ENCODE results near the gene ASB8.

DNA sequence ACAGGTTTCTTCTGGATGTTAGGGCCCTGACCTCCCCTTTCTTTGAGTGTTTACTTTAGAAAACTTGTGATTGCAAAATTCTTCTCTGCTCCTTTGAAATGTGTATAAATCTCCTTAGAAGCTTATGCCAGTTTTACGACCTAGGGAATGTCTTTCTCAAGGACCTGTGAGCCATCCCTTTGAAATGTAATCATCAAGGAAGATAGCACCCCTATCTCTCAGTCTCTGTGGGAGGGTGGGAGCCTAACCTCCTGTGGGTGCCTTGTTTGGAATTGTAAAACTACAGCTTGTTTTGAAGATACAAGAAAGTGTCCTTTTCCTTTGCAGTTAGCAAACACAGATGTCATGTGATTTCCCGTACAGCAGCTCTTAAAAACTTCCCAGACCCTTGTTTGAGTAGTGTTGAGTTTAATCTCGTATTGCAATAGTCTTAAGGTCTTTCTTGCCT lies 42.5 kb upstream of the ASB8 start:
- TF ChIP-seq, protein P1, sequence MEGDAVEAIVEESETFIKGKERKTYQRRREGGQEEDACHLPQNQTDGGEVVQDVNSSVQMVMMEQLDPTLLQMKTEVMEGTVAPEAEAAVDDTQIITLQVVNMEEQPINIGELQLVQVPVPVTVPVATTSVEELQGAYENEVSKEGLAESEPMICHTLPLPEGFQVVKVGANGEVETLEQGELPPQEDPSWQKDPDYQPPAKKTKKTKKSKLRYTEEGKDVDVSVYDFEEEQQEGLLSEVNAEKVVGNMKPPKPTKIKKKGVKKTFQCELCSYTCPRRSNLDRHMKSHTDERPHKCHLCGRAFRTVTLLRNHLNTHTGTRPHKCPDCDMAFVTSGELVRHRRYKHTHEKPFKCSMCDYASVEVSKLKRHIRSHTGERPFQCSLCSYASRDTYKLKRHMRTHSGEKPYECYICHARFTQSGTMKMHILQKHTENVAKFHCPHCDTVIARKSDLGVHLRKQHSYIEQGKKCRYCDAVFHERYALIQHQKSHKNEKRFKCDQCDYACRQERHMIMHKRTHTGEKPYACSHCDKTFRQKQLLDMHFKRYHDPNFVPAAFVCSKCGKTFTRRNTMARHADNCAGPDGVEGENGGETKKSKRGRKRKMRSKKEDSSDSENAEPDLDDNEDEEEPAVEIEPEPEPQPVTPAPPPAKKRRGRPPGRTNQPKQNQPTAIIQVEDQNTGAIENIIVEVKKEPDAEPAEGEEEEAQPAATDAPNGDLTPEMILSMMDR (conservative IDR thresholded peaks at IDR 0.05 in 1 of 2, IDR thresholded peaks at IDR 0.05 in 1 of 2; ENCODE audit: low read depth in 1 of 2, low read length in 2 of 2), result no peak
- TF ChIP-seq EZH2 (IDR thresholded peaks at IDR 0.05; ENCODE audit: low read length, missing control alignments), result no peak

Data from fibroblast of lung (primary cell).